GM10266 (cell line): ENCODE results near the gene HOMER1.

Experiments
- DNase-seq: peaks from one replicate; pipeline ENCODE4 v3.0.0; 2012; ENCODE audit errors: extremely low spot score
- CTCF ChIP-seq: IDR thresholded peaks from 2 replicates; pipeline ENCODE4 v1.5.1; 2012; ENCODE audit warnings: mild to moderate bottlenecking, low read depth; ENCODE audit not compliant: control insufficient read depth, insufficient read depth; ENCODE audit errors: missing control alignments

HOMER1 gene

DNA sequence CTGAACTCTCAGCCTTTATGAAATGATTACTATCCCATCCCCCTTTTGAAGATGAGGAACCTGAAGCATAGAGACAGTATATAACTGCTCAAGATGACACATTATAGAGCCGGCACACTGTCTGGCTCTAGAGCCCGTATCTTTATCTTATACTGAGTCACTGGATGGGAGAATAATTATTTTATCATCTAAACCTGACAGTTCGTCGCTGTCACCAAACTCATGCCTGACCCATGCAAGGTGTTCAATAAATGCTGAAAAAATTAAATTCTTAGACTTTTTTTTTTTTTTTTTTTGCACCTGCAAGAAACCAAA lies 38.8 kb downstream of the HOMER1 start:
- no peak for TF ChIP-seq CTCF
- DNase-seq, result no peak

GRCh38 chr5:79474367-79475151 lies 39.4 kb downstream of the HOMER1 start:
- no peak for TF ChIP-seq CTCF
- peak; percentile 12 for DNase-seq

DNA sequence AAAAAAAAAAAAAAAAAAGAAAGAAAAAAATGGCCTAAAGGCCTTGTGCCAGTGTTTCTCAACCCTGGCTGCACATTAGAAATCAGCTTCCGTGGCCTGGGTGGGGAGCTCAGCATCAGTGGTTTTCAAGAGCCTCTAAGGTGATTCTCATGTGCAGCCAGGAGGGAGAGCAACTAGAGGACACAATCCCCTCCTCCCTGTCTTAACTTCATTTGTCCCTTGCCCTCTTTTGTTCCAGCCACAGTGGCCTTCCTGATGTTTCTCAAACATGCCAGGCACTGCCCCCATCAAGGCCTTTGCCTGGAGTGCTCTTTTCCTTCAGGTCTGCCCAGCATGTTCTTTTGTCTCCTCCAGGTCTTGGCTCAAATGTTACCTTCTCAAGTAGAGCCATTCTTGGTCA lies 42.4 kb downstream of the HOMER1 start:
- no peak for TF ChIP-seq CTCF
- no peak for DNase-seq

DNA sequence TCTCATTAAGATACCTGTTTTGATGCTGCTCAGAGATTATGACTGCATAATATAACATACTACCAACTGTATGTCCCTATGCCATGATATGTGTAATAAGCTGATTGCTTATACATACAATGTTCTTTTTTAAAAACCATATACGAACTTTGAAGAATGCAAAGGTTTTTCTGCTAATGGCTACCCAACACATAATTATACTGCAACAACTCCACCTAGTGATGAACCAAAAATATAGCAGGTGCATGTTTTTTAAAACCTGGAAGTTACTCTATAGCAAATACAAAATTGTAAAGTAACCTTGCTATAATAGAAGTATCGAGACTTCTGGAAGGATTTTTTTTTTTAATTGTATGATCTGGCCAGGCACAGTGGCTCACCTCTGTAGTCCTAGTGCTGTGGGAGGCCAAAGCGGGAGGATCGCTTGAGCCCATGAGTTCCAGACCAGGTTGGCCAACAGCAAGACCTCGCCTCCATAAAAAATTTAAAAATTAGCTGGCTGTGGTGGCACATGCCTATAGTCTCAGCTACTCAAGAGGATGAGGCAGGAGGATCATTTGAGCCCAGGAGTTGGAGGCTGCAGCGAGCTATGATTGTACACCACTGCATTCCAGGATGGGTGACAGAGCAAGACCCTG lies 49.1 kb downstream of the HOMER1 start:
- DNase-seq, result peak; percentile 39
- peak; percentile 59 for TF ChIP-seq CTCF

- DNase-seq, result no peak
- TF ChIP-seq CTCF, result no peak
These were observed 49.7 kb downstream of the HOMER1 start for GRCh38 chr5:79464278-79464677.

GRCh38 chr5:79459626-79460025 lies 54.3 kb downstream of the HOMER1 start:
- TF ChIP-seq CTCF, result no peak
- DNase-seq, result no peak

- TF ChIP-seq CTCF, result no peak
- no peak for DNase-seq
These were observed 56.9 kb downstream of the HOMER1 start for GRCh38 chr5:79456890-79457583.
